Loucy (cell line): ENCODE measurements around the gene GTF2IRD1.

Experiments used
- H2AFZ ChIP-seq: fragments of 200-600 bp; sonication (generic); 2 replicates; pipeline ENCODE4 v1.6.0; 2016; ENCODE audit warnings: antibody characterized with exemption, mild to moderate bottlenecking, low read length, moderate library complexity
- H3F3A ChIP-seq: fragments of 200-600 bp; 2 replicates; pipeline ENCODE4 v1.6.0; 2016; ENCODE audit warnings: antibody characterized with exemption, low read depth, mild to moderate bottlenecking
- H3K27me3 ChIP-seq: fragments of 200-600 bp; sonication (generic); 2 replicates; pipeline ENCODE4 v1.6.1; 2014; ENCODE audit warnings: low read length, mild to moderate bottlenecking; ENCODE audit not compliant: insufficient read depth, poor library complexity, severe bottlenecking
- H3K36me3 ChIP-seq: fragments of 200-600 bp; sonication (generic); 2 replicates; pipeline ENCODE4 v1.6.1; 2016; ENCODE audit warnings: low read length; ENCODE audit not compliant: insufficient read depth
- H3K4me1 ChIP-seq: fragments of 200-600 bp; sonication (generic); 2 replicates; pipeline ENCODE4 v1.5.1; 2014; ENCODE audit warnings: low read length, mild to moderate bottlenecking; ENCODE audit not compliant: insufficient read depth, poor library complexity, severe bottlenecking
- H3K4me2 ChIP-seq: fragments of 200-600 bp; sonication (generic); 2 replicates; pipeline ENCODE4 v1.6.0; 2014; ENCODE audit warnings: antibody characterized with exemption, low read length, low read depth, mild to moderate bottlenecking; ENCODE audit not compliant: poor library complexity, severe bottlenecking
- H3K4me3 ChIP-seq: fragments of 200-600 bp; sonication (generic); 2 replicates; pipeline ENCODE4 v1.5.1; 2014; ENCODE audit warnings: low read length, mild to moderate bottlenecking, mixed read lengths; ENCODE audit not compliant: poor library complexity, severe bottlenecking
- H3K79me2 ChIP-seq: fragments of 200-600 bp; sonication (generic); 2 replicates; pipeline ENCODE4 v1.6.1; 2014; ENCODE audit warnings: low read length; ENCODE audit not compliant: insufficient read depth
- H3K9ac ChIP-seq: fragments of 200-600 bp; sonication (generic); 2 replicates; pipeline ENCODE4 v1.6.0; 2014; ENCODE audit warnings: mild to moderate bottlenecking, low read depth, low read length, moderate library complexity; ENCODE audit not compliant: poor library complexity, severe bottlenecking
- H3K9me2 ChIP-seq: fragments of 200-600 bp; sonication (generic); replicated peaks from 2 replicates; pipeline ENCODE4 v1.6.1; 2016; ENCODE audit warnings: low read depth, low read length, mixed read lengths
- H3K9me3 ChIP-seq: fragments of 200-600 bp; sonication (generic); 2 replicates; pipeline ENCODE4 v1.6.1; 2014; ENCODE audit warnings: mild to moderate bottlenecking, antibody characterized with exemption, low read length, low read depth; ENCODE audit not compliant: insufficient read depth
- H4K20me1 ChIP-seq: fragments of 200-600 bp; sonication (generic); 2 replicates; pipeline ENCODE4 v1.6.0; 2014; ENCODE audit warnings: antibody characterized with exemption, low read length, mild to moderate bottlenecking; ENCODE audit not compliant: insufficient read depth, poor library complexity, severe bottlenecking
- CTCF ChIP-seq: fragments of 200-600 bp; sonication (generic); conservative IDR thresholded peaks from 2 replicates; pipeline ENCODE4 v1.5.1; 2014; ENCODE audit warnings: mild to moderate bottlenecking, antibody characterized with exemption, low read length
- EZH2phosphoT487 ChIP-seq: fragments of 200-600 bp; IDR thresholded peaks from 2 replicates; pipeline ENCODE4 v1.6.1; 2018; ENCODE audit warnings: antibody characterized with exemption, mild to moderate bottlenecking, moderate library complexity, borderline replicate concordance

GTF2IRD1 gene

GRCh38 chr7:74575811-74576210 is 122.1 kb downstream of the GTF2IRD1 start:
- Histone ChIP-seq H3K9me3 (no peaks in the 10 kb centered on the region), H3K4me1 (no peaks in the 10 kb centered on the region), H3K27me3 (no peaks in the 10 kb centered on the region), H4K20me1 (no peaks in the 10 kb centered on the region), H3K9ac (no peak overlapping the region), H3F3A (no peaks in the 10 kb centered on the region), H3K9me2 (no peaks in the 10 kb centered on the region), H2AFZ (no peak overlapping the region), H3K79me2 (no peaks in the 10 kb centered on the region), H3K4me3 (no peak overlapping the region), H3K36me3 (no peaks in the 10 kb centered on the region), H3K4me2 (no peak overlapping the region)
- no peak for TF ChIP-seq CTCF

GRCh38 chr7:74579800-74580685 is 126.3 kb downstream of the GTF2IRD1 start:
- TF ChIP-seq EZH2phosphoT487 (no peak), CTCF (no peak)
- no peak overlapping the region for H3K4me3 ChIP-seq
- no peak overlapping the region for H3K4me2 ChIP-seq
- H3K36me3 ChIP-seq = no peaks in the 10 kb centered on the region
- H3K9me2 ChIP-seq = no peaks in the 10 kb centered on the region
- no peaks in the 10 kb centered on the region for H3K4me1 ChIP-seq
- no peaks in the 10 kb centered on the region for H3K79me2 ChIP-seq
- H3F3A ChIP-seq = no peaks in the 10 kb centered on the region
- no peaks in the 10 kb centered on the region for H3K9me3 ChIP-seq
- no peak overlapping the region for H2AFZ ChIP-seq
- H4K20me1 ChIP-seq = no peaks in the 10 kb centered on the region
- no peaks in the 10 kb centered on the region for H3K27me3 ChIP-seq
- no peak overlapping the region for H3K9ac ChIP-seq

GRCh38 chr7:74581916-74582440 is 128.3 kb downstream of the GTF2IRD1 start:
- no peaks in the 10 kb centered on the region for H3F3A ChIP-seq
- TF ChIP-seq CTCF = no peak
- no peak for TF ChIP-seq EZH2phosphoT487
- no peaks in the 10 kb centered on the region for H3K9me2 ChIP-seq
- no peaks in the 10 kb centered on the region for H4K20me1 ChIP-seq
- no peaks in the 10 kb centered on the region for H3K36me3 ChIP-seq
- H3K4me3 ChIP-seq = no peak overlapping the region
- no peak overlapping the region for H3K4me2 ChIP-seq
- H2AFZ ChIP-seq = no peak overlapping the region
- no peaks in the 10 kb centered on the region for H3K4me1 ChIP-seq
- H3K79me2 ChIP-seq = no peaks in the 10 kb centered on the region
- H3K27me3 ChIP-seq = no peaks in the 10 kb centered on the region
- no peaks in the 10 kb centered on the region for H3K9me3 ChIP-seq
- no peak overlapping the region for H3K9ac ChIP-seq
